RKO (cell line): ENCODE measurements around the gene BTG2.

Experiments
- DNase-seq: peaks from one replicate; pipeline ENCODE4 v3.0.0-alpha.2; 2016; ENCODE audit warnings: low spot score

The BTG2 gene

DNA sequence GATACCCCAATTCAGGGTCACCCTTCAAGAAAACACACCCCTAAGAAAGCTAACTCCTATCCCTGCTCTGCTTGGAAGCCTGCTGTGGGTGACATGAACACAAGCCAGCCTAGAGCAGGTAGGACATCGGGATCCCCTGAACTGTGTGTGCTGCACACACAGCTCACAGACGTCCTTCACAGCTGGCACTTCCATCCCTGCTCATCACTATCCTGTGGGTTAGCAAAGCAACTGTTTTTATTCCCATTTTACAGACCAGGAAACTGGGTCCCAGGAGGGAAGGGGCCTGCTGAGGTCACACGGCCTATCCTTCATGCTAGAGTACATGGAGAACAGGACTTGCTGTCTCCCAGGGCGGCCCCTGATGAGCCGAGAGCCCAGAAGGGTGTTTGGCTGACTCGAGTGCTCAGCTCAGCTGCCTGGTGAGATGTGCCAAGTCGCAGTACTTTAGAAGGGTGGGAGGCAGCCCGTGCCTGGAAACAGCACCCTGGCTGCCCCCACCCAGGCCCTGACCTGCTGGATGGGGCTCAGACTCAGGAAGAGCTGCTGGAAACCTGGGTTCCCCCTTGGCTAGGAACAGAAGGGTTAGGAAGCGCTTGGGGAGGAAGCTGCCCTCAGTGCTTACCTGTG is 28.3 kb upstream of the BTG2 start:
- DNase-seq = no peak

DNA sequence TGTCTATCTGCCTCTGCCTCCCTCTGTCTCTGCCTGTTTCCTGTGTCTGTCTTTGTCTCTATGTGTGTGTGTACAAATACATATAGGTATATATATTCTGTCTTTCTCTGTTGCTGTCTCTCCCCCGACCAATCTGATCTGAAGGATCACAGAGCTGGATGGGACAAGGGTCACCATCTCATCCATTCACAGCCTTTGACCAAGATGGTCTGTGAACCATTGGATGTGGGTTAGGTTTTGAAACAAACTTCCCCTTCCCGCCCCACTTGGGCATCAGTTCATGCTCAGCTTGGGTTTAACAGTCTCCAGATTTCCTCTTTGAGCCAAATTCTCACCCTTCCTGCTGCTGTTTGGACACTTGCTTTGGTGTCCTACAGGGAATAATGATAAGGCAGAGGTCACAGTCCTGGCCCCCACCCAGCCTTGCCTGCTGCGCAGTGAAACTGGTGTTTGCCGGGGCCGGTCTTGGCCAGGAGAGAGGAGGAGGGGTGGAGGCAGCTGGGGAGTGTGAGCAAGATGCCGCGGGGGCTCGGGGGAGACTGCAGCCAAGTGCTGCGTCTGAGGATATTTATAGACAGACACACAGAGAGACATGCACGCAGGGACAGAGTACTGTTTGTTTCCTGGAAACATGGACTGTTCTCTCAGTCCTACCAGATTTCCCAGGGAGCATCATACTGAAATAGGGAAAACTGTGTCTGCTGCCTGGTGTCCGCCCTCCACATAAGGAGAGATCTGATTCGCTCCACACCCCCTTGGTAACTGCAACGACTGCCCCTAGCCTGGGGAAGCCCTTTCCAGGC is 27.0 kb upstream of the BTG2 start:
- no peak for DNase-seq

DNA sequence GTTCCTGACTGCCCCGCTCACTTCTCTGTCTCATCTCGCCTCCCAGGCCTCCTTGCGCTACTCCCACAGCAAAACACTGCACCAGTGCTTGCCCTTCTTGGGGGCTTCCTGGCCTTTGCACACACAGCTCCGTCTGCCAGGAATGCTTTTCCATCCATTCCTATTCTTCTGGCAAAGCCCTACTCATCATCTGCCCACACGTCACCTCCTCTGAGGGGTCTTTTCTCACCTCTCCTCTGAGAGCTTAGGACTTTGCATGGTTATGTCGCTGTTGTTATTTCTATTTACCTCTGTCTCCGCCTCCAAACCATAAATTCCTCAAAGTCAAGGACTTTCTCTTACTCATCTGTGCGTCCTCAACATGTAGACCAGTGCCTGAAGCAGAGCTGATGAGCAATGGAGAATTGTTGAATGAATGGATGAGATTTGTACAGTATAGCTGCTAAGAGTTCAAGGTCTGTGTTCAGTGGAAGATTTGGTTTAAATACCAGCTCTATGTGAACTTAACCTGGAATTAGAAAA is 26.4 kb upstream of the BTG2 start:
- no peak for DNase-seq

DNA sequence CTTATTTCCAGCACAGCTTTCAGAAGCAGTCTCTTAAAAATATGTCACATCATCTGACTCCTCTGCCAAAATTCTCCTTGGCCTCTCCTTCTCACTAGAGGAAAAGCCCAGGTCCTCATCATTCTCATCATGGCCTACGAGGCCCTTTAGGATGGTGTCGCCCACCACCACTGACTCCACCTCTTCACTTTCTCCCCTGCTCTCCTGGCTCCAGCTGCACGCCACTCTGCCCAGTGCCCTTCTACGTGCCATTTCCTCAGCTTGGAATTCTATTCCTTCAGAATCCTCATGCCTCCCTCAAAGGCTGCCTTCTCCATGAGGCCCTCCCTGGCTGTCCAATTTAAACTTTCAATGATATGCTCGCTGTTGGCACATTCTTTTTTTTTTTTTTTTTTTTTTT is 25.3 kb upstream of the BTG2 start:
- no peak for DNase-seq

DNA sequence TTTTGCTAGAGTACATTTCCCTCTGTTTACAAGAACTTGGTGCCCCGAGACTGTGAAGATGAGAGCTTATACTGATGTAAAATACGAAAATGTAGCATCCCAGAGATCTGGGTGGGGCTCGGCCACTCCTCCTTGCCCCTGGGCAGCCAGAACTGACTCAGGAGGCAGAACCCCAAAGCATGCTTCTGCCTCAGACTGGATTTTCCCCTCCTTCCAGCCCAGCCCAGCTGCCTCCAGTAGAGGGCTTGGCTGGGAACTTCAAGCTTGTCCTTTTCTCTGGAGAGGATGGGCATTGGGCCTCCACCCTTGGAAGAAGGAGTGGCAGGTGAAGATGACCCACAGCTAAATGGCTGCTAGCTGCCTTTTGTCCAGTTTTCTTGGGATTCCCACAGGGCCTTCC is 24.3 kb upstream of the BTG2 start:
- no peak for DNase-seq

DNA sequence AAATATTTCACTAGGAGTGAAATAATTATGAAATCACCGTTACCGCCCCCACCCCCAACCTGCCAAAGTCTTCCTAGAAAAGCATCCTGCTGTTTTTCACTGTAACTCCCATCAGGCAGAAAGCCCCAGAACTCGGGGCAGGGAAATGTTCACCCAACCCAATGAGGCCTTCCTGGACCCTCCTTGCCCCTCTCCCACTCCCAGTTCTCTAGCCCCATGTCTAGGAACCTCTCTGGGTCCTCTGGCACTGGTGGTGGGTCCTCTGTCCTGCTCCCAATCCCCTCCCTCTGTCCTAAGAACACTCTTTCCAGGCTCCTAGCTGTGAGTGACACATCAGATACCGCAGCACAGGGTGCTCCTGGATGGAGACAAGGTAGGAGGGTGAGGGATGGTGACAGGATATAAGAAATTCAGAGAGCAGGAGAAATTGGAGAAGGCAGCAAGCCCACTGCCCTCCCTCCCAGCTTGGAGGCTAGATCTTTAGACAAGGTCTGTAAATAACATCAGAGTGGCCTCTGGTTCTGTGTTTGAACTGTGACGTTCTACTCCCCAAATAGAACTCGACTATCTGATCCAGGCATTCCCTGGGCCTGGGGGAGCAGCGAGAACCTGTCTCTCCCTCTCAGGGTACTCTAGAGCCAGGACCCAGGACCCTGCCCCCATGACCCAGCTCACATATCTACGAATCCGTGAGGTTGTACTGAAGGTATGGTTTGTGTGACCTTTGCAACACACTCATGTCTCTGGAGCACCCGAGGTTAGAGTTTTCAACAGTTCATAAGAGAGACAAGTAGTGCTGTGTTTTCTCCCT is 23.3 kb upstream of the BTG2 start:
- no peak for DNase-seq

DNA sequence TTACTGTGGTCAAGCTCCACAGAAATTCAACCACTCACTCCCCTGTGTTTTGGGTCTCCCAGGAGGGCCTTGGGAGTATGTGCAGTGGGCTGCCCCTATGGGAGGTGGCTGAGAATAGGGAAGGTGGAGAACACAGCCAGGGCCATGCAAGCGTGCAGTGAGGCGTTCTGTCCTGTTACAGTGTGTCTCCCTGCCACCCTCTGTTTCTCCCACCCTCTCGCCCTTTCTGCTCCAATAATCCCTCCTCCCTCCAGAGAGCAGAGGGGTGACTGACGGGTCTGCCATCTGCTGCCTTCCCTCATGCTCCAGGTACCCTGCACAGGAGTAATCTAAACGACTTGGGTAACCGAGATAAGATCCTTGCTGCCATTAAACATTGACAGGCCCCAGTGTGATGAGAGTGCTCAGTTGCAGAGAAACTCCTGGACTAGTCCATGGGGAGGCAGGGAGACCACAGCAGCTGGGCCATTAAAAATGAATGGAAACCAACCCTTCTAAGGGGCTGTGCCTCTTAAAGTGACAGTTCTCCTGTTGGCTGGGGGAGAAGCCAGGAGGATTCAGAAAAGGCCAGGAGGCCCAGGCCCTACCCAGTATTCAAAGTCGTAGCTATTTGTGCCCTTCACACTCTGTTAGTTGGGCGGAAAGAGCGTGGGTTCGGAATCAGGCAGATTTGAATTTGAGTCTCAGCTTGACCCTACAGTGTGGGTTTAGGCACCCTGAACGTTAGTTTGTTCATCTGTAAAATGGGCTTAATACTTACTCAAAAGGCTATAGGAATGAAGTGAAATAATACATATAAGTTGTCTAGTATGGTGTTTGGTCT is 22.4 kb upstream of the BTG2 start:
- no peak for DNase-seq

DNA sequence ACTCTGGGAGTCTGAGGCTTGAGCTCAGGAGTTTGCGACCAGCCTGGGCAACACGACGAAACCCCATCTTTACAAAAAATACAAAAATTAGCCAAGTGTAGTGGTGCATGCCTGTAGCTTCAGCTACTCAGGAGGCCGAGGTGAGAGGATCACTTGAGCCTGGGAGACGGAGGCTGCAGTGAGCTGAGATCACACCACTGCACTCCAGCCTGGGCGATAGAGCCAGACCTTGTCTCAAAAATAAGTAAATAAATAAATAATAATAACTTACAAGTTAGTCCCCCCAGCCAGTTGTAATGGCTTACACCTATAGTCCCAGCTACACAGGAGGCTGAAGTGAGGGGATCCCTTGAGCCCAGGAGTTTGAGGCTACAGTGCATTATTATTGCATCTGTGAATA is 21.7 kb upstream of the BTG2 start:
- no peak for DNase-seq

DNA sequence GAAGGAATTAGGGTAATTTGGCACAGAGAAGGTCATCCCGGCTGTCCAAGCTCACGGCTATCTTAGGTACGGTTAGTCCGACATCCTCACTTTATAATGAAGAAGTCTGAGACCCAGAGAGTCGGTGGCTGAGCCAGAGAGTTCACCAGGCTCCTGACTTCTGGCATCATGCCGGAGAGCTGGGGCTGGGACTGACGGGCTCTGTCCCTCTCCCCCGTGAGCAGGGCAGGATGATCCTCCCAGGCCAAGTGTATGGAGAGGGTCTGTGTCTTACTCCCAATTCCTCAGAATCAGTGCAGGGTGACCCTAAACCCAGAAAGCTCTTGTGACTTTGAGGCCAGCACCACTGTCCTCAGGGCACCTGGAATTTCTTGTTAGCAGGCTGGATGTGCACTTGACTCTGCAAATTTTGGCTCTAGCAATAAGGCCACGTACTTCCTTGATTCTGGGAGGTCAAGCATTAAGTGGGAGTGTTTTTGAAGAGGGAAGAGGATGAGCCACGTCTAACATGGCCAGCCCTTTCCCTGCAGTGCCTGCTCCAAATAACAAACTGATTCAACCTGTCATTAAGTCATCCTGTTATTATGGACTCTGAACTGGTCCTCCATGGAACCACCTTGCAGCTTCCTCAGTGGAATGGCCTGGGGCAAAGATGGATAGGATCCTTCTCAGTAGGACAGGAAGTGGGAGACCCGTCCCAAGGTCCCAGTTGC is 20.8 kb upstream of the BTG2 start:
- DNase-seq = no peak

DNA sequence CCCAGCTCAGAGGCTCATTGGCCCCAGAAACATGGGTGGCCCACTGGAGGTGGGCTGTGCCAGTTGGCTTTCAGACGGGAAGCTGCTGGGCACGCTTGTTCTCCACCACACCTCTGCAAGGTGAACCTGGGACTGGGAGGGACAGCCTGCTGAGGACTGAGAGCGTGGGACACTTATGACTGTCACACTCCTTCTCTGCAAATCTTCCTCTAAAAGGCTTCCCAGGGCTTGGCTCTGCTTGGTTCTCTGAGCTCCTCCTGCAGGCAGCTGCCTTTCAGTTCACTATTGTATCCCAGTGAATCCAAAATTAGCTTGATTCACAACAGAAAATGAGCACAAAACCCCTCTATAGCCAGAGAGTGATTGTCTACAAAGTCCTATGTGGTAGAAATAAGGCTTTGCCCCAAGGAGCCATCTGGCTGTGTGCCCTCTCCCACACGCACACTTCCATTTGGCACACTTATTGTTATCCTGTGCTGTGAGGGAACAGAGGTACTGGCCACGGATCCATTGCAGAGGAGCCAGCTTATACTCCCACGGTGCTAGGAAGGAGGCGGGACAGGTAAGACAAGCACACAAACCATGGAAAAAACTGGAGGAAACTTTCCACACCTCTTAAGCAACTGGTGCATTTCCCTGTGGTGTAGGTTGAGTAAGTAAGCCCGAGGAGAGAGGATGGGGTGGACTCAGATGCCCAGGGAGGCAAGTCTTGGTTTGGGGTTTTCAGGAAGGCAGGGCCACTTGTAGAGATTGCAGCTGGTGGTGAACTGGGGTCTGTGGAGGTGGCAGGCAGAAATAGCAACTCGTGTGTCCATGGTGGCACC is 18.9 kb upstream of the BTG2 start:
- no peak for DNase-seq

DNA sequence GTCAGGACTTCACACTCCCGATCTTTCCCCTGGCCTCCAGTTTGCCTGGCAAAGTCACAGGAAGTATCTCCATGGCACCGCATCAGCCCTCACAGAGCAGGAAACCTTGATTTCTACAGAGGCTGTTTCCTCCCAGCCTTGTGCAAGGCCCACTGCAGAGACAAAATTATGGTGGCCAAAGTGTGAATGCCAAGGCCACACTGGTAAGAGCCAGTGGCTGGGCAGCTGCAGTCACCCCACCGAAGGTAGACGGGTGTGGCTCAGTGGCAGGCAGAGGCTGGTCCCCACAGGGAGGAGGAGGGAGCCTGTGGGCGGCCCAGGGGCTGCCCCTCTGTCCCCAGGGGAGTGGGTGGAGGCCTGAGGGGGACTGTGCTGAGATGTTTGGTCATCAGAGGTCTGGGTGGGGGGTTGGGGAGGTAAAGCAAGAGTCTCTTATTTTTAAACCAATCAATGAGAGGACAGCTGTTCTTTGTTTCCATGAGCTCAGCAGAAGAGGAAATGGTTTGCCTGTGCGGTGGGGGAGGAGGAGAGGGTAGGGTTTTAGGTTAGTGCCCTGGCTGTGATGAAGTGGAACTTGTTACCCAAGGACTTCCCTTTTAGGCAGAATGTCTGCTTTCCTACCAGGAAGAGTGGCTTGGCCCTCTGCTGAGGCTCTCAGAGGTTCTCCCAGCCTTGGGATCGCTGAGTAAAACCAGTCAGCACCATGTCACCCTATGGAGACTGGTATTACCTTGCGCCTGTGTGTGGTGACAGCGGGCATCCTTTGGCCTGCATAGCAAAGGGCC is 18.0 kb upstream of the BTG2 start:
- no peak for DNase-seq

DNA sequence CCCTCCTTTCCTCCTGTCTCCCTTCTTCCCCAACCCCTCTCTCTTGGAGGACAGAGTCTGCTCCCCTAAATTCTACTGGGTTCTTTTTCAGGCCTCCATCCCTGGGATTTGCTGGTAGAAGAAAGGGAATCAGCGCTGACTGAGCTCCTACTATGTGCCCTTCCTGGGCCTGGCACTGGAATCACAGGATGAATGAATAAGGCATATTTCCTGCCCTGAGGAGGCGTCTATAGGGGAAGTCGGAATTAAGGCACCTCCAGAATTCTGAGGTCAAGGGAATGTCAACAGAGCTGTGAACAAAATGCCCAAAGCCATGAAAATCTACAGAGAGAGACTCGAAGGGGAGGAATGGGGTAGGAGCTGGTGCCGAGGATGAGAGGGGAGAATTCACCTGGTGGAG is 17.4 kb upstream of the BTG2 start:
- DNase-seq = no peak

DNA sequence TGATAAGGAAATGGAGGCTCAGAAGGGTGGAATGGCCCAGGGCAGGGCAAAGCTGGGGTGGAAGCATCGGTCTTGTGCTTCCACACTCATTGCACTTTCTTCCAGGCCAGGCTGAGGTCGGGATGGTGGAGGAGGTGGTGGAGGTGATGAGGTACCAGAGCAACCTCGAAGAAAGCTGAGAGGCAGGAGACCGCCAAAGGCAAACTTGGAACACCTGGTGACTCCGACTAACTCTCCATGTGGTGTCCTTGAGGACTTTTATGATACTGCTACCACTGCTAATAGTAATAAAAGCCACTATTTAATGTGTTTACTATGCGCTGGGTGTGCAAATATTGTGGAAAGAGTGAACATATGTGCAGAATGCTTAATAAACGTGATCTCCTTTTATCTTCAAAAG is 16.9 kb upstream of the BTG2 start:
- DNase-seq = no peak

DNA sequence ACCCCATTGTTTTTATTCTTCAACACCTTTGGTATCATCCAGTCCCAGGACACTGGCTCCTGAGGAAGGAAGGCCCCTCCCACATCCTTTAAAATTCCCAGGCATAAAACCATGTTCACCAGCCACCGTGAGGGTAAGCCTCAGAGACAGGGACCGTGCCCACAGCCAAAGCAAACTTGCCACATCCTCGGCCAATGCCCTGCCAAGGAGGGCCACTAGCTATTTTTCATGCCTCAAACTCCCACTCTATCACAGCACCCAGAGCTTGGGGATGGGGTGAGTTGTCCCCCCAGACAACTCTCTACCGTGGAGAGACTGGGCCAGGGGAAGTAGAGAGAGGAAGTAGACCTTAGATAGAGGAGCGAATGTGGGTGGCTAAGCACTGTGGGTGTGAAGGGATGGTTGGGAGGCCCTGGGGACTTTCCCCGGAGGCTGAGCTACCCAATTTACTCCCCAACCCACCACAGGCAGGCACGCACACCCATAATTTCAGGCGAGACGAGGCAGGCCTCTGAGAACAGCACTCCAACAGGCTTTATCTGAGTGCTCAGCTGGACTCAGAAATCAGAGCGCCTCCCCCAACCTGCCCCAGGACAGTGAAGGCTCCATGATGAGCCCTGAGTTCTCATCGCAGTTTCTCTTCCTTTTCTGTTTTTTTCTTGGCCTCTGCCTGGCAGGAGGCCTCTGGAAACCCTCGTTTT is 15.9 kb upstream of the BTG2 start:
- no peak for DNase-seq

DNA sequence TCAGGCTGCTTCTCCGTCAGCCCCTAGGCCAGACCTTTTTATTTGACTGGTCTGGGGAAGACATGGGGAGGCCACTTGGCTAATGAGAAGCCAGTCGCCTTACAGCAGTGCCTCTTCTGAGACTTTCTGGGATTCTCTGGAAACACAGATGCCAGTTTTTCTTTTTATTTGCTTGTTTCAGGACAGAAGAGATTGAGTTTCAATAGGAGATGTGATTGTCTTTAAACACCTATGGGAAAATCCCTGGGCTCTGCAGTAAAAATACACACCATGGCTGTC is 15.4 kb upstream of the BTG2 start:
- no peak for DNase-seq

DNA sequence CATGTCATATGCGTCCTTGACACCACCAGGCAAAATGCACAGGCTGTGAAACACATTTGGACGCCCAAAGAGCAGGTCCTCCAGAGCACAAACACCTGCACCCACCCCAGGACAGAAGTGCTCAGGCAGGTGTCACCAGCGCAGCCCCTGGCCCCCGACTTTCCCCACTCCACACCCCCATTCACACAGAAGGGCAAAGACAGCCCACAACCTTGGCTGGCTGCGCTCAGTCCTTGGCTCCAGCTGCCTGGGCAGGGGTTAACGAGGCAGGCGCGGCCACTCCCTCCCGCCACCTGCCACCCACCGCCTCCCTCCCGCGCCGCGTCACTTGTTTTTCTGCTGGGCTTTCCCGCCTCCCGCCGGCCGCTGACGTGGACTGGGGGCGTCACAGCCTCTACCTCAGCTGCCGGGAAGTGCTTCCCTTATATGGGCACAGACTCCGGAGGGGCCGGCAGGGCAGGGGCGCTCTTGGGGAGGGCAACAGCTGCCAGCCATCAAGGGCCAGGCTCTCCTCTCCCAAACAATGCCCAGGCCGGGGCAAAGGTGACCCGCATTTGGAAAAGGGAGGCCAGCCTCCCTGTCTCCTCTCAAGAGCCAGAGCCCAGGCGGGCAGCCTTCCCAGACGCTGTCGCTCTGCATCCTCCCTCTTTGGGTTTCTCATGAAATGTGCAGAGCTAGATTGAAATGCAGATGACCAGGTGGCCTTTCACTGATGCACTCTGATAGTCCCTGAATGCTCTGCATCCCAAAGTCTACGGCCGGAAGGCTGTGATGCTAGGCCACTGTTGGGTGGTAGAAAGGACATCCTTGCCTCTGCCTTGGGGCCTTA is 14.8 kb upstream of the BTG2 start:
- peak; percentile 41 for DNase-seq

DNA sequence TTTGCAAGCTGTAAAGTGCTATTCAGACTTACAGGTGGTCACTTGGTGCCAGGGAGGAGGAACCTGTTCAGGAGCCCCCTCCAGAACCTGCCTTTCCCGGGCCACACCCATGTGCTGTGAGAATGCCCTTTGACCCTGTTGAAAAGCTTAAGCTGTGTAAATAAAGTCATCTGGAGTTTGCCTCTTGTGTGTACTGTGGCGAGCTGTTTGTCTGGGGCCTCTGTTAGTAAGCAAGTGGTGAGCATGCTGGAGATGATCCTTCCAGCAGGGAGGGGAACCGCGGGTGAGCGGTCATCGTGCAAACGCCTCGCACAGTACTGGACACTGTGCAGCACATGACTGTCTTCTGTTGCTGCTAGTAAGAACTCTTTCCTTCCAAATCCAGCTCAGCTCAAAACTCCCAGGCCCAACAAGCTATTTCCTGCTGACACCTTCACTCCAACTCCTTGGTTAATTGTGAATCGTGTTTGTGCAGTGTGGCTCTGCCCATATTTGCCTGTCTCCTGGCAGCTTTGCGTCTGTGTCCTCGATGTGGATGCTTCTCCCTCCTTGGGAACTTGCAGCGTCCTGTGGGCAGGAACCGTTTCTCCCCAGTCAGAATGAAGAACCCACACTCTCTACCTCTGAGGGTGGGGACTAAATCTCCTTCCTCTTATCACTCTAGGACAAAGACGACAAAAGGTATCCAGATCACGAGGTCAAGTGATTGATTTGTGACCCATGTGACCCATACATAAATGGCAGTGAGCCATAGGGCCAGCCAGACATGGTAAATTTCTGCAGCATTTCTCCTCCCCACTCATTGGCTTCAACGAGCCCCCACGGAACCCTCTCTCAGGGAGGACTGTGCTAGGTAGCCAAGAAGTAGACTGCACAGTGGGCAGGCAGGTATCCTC is 13.9 kb upstream of the BTG2 start:
- no peak for DNase-seq
